HG02970 (cell line): ENCODE data around the gene CELSR2.
A peak's percentile ranks its signal among the peaks of the same experiment; 100 is the strongest.

Source experiments
- ATAC-seq: cut with Tn5 transposase; IDR thresholded peaks from one replicate; pipeline ENCODE4 v1.9.1; 2021; ENCODE audit warnings: mild to moderate bottlenecking, moderate library complexity, moderate number of reproducible peaks; ENCODE audit not compliant: unreplicated experiment, low FRiP score

CELSR2 gene

DNA sequence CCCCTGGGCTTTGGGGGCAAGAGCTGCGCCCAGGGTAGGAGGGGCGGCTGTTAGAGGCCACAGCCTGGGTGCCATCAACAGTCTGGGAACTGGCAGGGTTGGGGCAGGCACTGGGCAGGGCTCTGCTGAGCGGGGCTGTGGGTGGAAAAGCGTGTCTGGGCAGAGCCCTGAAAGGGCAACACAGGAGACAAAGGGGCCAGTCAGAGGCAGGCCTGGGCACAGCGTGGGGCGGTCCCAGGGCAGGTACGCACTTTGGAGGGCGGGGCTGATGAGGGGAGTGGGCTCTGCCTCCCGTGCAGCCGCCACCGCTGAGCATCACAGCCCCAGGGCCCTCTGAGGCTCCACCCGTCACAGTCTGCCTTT, 13.9 kb downstream of the CELSR2 start:
- ATAC-seq, result no peak

DNA sequence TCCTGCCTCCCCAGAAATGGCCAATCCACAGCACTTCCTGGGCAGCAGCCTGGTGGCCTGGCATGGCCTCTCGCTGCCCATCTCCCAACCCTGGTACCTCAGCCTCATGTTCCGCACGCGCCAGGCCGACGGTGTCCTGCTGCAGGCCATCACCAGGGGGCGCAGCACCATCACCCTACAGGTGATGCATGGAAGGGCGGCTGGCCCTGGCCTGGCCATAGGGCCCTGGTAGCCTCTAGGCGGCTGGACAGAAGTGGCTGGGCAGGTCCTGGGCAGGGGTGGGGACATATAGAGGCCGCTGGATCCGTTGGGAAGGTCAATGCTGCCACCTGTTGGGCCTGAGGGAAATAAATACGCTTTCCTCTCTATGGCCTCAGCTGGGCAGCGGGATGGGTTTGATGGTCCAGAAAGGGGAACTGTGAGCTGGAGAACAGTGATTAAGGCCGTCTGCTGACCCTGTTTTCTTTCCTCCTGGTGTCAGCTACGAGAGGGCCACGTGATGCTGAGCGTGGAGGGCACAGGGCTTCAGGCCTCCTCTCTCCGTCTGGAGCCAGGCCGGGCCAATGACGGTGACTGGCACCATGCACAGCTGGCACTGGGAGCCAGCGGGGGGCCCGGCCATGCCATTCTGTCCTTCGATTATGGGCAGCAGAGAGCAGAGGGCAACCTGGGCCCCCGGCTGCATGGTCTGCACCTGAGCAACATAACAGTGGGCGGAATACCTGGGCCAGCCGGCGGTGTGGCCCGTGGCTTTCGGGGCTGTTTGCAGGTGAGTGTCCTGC, 14.4 kb downstream of the CELSR2 start:
- ATAC-seq, result peak; percentile 63

DNA sequence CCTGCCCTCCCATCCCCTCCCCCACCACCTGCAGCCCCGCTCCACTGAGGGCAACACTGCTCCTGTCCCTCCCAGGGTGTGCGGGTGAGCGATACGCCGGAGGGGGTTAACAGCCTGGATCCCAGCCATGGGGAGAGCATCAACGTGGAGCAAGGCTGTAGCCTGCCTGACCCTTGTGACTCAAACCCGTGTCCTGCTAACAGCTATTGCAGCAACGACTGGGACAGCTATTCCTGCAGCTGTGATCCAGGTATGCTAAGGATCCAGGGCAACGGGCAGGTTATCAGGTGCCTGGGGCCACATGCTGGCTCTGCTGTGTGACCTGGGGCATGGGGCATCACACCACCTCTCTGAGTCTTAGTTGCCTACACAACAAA, 15.0 kb downstream of the CELSR2 start:
- ATAC-seq, result no peak

DNA sequence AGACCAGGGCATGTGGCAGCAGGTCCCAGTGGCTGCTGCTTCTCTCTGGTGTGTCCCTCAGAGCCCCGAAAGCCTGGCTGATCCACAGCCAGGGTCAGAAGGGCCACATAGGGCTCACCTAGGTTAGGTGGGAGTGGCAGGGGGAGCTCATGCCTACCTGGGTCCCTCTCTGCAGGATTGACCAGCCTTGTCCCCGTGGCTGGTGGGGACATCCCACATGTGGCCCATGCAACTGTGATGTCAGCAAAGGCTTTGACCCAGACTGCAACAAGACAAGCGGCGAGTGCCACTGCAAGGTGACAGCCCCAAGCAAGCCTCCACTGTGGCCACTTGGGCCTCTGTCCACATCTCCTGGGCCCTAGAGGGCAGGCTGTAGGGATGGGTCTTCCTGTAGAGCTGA, 15.7 kb downstream of the CELSR2 start:
- ATAC-seq, result no peak

DNA sequence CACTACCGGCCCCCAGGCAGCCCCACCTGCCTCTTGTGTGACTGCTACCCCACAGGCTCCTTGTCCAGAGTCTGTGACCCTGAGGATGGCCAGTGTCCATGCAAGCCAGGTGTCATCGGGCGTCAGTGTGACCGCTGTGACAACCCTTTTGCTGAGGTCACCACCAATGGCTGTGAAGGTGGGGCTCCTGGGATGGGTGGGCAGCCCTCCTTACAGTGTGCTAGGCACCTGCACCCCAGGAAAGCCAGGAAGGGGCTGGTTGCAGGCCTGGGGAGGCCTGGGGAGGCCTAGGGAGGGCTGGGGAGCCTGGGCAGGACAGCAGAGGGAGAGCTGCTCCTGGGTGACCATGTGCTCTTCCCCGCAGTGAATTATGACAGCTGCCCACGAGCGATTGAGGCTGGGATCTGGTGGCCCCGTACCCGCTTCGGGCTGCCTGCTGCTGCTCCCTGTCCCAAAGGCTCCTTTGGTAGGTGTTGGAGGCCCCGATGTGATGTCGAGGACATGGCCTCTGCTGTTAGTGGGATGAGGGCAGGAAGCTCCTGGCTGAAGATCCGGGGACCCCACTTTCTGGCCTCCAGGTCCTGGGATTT, 16.5 kb downstream of the CELSR2 start:
- no peak for ATAC-seq

DNA sequence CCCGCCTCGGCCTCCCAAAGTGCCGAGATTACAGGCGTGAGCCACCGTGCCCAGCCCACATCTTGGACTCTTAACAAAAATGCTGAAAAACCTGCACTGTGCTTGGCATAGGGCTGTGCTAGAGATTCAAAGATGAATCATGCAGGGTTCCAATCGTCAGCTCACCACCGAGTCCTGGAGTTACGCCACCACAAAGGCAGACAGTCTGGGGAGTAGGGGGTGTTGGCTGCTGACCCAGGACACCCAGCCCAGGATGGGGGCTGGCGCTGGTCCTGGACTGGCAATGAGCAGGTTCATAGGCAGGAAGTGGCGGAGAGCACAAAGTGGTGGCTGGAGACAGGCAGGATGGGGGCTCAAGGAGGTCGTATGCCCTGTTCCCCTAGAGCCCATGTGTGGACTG, 17.6 kb downstream of the CELSR2 start:
- ATAC-seq, result no peak

DNA sequence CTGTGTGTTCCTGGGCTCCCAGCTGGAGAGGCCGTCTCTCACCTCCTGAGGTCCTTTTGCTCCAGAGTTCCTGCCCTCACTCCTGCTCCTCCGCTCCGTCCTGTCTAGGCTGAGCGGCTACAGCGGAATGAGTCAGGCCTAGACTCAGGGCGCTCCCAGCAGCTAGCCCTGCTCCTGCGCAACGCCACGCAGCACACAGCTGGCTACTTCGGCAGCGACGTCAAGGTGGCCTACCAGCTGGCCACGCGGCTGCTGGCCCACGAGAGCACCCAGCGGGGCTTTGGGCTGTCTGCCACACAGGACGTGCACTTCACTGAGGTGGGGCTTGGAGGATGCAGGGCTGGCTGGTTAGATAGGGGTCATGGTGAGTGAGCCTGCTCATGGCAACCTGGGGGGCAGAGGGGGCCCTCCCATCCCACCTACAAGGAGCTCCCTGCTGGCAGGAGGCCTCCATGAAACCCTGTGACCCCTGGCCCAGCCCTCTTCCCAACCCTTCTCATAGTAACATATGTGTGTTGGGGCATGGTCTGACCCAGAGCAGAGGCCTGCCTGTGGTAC, 18.5 kb downstream of the CELSR2 start:
- ATAC-seq, result no peak

DNA sequence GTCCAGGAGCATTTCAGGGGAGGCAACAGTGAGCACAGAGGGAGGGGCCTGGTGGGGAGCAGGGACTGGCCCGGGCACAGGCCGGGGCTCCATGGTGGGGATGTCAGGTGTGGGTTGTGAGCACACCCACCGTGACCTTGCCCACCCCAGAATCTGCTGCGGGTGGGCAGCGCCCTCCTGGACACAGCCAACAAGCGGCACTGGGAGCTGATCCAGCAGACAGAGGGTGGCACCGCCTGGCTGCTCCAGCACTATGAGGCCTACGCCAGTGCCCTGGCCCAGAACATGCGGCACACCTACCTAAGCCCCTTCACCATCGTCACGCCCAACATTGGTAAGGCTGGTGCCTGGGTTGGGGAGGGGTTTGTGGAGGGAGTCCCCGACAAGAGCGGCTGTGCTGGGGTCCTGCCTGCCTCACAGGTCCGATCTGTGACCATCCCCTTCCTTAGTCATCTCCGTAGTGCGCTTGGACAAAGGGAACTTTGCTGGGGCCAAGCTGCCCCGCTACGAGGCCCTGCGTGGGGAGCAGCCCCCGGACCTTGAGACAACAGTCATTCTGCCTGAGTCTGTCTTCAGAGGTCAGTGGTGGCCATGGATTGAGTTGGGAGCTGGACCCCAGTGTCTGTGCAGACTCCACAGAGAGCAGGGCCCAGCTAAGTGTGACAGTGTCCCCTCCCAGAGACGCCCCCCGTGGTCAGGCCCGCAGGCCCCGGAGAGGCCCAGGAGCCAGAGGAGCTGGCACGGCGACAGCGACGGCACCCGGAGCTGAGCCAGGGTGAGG, 19.3 kb downstream of the CELSR2 start:
- no peak for ATAC-seq

DNA sequence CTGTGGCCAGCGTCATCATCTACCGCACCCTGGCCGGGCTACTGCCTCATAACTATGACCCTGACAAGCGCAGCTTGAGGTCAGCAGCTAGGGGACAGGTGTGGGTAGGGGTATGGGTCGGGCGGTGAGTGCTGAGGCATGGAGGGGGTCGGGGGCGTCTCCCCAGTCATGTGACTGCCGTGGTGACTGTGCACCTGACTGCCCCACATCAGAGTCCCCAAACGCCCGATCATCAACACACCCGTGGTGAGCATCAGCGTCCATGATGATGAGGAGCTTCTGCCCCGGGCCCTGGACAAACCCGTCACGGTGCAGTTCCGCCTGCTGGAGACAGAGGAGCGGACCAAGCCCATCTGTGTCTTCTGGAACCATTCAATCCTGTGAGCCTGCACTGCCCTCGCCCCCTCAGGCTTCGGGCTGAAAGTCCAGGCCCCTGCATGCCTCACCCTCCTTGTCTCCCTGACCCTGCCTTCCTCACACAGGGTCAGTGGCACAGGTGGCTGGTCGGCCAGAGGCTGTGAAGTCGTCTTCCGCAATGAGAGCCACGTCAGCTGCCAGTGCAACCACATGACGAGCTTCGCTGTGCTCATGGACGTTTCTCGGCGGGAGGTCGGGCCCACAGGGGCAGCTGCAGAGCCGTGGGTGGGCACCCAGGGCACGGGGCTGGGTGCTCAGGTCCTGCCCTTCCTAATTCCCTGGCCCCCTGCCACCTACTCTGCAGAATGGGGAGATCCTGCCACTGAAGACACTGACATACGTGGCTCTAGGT, 20.1 kb downstream of the CELSR2 start:
- no peak for ATAC-seq

DNA sequence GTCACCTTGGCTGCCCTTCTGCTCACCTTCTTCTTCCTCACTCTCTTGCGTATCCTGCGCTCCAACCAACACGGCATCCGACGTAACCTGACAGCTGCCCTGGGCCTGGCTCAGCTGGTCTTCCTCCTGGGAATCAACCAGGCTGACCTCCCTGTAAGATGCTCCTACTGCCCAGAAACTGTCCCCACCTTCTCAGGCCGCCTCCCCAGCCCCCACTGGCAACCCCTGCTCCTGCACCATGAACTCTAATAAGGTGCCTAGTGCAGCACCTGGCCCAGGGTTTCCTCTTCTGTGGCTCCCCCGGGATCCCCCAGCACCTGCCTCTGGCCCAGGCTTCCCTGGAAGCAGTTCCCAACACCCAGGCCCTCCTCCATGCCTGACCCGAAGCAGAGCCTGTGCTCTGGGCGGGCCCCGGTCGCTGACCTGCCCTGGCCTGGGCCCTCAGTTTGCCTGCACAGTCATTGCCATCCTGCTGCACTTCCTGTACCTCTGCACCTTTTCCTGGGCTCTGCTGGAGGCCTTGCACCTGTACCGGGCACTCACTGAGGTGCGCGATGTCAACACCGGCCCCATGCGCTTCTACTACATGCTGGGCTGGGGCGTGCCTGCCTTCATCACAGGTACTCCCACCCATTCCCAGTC, 20.8 kb downstream of the CELSR2 start:
- ATAC-seq, result no peak

DNA sequence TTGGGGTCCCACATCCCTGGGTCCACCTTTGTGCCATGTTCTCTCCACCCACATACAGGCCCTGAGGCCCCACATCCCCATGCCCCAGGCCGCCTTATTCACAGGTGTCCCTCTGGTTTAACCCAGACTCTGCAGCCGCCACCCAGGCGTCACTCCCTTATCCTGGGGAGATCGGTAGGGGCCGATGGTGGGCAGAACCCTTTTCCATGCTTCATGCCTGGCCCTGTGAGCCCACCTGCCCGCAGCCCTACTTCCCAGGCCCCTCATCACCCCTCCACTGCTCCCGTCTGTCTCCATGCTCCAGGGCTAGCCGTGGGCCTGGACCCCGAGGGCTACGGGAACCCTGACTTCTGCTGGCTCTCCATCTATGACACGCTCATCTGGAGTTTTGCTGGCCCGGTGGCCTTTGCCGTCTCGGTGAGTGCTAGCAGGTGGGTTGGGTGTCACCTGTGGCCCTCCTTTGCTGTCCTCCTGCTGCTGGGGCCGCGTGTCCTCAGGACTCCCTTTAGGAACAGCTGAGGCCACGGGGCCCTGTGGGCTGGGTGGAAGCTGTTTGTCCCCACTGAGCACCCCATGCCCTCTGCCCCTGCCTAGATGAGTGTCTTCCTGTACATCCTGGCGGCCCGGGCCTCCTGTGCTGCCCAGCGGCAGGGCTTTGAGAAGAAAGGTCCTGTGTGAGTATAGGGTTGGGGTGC, 21.4 kb downstream of the CELSR2 start:
- no peak for ATAC-seq

DNA sequence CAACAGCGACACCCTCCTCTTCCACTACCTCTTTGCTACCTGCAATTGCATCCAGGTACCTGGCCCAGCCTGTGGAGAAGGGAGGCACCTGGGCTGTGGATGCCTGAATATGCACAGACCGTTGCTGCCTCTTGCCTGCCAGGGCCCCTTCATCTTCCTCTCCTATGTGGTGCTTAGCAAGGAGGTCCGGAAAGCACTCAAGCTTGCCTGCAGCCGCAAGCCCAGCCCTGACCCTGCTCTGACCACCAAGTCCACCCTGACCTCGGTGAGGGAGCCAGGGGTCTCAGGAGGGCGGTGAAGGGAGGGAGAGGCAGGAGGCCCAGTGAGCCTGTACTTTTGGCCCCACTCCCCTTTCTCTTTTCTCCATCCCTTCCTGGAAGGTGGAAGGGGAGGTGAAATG, 22.1 kb downstream of the CELSR2 start:
- no peak for ATAC-seq

DNA sequence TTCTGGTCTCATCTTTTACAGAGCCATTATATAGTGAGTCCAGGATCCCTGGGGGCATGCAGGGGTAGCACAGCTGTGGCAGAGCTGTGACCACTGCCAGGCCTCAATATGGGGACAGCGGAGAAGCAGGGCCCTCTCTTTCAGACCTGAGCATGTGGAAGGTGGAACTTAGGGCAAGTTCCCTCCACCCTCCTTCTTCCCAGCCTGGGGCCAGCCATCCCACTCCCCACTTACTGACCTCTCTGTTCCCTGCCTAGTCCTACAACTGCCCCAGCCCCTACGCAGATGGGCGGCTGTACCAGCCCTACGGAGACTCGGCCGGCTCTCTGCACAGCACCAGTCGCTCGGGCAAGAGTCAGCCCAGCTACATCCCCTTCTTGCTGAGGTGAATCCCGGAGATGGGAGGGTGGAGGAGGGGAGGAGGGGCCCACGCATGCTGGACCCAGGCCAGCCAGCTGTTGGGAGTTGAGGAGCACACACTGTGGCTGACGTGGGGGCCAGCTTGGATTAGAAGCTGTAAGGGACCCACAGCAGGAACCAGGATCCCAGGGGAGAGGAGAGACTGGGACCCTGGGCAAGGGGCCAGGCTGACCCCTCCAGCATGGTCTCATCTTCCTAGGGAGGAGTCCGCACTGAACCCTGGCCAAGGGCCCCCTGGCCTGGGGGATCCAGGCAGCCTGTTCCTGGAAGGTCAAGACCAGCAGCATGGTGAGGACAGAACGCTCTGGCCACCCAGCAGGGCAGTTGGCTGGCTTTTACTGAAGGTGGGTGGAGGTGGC, 22.9 kb downstream of the CELSR2 start:
- ATAC-seq, result no peak

DNA sequence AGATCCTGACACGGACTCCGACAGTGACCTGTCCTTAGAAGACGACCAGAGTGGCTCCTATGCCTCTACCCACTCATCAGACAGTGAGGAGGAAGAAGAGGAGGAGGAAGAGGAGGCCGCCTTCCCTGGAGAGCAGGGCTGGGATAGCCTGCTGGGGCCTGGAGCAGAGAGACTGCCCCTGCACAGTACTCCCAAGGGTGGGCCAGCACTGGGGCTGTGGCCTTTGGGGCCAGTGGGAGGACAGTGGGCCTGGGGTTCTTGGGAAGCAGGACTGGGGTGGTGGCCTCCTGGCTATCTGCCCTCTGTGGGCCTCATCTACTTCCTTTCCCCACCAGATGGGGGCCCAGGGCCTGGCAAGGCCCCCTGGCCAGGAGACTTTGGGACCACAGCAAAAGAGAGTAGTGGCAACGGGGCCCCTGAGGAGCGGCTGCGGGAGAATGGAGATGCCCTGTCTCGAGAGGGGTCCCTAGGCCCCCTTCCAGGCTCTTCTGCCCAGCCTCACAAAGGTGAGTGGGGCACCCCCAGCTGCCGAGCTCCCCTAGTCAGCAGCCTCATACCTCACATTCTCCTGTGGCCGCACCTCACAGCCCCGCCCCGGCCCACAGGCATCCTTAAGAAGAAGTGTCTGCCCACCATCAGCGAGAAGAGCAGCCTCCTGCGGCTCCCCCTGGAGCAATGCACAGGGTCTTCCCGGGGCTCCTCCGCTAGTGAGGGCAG, 23.6 kb downstream of the CELSR2 start:
- ATAC-seq, result no peak

DNA sequence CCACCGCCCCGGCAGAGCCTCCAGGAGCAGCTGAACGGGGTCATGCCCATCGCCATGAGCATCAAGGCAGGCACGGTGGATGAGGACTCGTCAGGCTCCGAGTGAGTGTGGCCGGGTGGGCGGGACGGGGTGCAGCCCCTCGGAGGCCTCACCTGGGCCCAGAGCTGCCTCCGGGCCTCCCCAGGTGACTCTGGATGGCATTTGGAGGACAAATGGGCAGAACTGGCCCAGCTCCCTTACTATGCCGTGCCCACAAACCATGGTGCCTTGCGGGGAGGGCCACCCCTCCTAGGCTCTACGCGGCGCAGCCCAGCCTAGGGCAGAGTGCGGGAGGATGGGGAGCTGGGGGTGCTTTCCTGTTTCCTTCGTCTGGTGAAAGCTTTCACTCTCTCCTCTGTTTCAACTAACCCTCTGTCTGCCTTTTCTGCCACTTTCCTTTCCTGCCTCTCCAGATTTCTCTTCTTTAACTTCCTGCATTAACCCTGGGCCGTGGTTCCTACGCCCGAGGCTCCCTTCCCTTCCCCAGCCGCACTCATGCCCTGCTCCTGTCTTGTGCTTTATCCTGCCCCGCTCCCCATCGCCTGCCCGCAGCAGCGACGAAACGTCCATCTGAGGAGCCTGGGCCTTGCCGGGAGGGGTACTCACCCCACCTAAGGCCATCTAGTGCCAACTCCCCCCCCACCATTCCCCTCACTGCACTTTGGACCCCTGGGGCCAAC, 24.4 kb downstream of the CELSR2 start:
- ATAC-seq, result no peak

DNA sequence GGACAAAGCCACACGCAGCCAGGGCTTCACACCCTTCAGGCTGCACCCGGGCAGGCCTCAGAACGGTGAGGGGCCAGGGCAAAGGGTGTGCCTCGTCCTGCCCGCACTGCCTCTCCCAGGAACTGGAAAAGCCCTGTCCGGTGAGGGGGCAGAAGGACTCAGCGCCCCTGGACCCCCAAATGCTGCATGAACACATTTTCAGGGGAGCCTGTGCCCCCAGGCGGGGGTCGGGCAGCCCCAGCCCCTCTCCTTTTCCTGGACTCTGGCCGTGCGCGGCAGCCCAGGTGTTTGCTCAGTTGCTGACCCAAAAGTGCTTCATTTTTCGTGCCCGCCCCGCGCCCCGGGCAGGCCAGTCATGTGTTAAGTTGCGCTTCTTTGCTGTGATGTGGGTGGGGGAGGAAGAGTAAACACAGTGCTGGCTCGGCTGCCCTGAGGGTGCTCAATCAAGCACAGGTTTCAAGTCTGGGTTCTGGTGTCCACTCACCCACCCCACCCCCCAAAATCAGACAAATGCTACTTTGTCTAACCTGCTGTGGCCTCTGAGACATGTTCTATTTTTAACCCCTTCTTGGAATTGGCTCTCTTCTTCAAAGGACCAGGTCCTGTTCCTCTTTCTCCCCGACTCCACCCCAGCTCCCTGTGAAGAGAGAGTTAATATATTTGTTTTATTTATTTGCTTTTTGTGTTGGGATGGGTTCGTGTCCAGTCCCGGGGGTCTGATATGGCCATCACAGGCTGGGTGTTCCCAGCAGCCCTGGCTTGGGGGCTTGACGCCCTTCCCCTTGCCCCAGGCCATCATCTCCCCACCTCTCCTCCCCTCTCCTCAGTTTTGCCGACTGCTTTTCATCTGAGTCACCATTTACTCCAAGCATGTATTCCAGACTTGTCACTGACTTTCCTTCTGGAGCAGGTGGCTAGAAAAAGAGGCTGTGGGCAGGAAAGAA, 25.5 kb downstream of the CELSR2 start:
- no peak for ATAC-seq
